HG03025 (cell line): Measurements from ENCODE around the gene COCH.

Experiments
- ATAC-seq: cut with Tn5 transposase; IDR thresholded peaks from one replicate; pipeline ENCODE4 v1.9.1; 2021; ENCODE audit warnings: mild to moderate bottlenecking, moderate library complexity; ENCODE audit not compliant: unreplicated experiment, low FRiP score

Gene COCH

DNA sequence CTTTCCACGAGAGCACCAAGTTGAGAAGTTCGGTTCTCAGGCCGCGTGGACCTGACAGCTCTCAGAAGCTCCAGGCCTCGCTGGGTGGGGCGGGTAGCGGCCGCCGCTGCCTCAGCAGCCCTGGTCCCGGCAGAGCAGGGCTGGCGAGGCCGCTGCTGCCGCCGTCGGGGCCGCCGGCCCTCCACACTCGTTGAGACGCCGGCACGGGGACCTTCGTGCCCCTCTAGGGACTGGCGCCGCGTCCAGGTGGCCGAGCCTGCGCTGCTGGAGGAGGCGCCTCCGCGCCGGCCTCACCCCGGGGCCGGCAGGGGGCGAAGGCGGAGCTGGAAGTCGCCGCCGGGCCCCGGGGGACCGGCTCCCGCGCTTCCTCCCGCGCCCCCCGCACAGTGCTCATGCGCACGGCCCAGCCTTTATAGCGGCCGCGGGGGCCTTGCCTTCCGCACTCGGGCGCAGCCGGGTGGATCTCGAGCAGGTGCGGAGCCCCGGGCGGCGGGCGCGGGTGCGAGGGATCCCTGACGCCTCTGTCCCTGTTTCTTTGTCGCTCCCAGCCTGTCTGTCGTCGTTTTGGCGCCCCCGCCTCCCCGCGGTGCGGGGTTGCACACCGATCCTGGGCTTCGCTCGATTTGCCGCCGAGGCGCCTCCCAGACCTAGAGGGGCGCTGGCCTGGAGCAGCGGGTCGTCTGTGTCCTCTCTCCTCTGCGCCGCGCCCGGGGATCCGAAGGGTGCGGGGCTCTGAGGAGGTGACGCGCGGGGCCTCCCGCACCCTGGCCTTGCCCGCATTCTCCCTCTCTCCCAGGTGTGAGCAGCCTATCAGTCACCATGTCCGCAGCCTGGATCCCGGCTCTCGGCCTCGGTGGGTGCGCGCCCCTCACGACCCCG lies at the start of gene COCH:
Gene COCH (plus strand): TSS at position 440 of the 879 bp plus-strand sequence. CDS start 380 bp downstream, at position 820.
- ATAC-seq: peak; percentile 73

DNA sequence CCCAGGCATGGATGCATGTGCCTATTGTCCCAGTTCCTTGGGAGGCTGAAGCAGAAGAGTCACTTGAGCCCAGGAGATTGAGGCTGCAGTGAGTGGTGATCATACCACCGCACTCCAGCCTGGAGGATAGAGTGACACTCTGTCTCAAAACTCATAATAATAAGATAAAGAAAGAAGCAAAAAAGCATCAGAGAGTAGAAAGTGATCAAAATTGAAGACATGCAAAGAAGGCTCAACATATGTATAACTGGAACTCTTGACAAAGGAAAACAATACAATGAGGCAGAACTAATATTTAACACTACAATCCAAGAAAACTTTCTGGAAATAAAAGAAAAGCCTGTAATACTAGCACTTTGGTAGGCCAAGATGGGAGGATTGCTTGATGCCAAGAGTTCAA lies 48.3 kb upstream of the COCH start:
- no peak for ATAC-seq

- ATAC-seq: no peak
Observed at GRCh38 chr14:30829853-30830252, 44.5 kb upstream of the COCH start.

DNA sequence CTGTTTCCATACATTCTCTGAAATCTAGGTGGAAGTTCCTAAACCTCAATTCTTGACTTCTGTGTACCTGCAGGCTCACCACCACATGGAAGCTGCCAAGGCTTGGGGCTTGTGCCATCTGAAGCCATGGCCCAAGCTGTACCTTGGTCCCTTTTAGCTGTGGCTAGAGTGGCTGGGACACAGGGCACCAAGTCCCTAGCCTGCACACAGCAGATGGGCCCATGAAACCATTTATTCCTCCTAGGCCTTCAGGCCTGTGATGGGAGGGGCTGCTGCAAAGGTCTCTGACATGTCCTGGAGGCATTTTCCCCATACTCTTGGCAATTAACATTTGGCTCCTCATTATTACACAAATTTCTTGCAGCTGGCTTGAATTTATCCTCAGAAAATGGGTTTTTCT lies 40.0 kb upstream of the COCH start:
- no peak for ATAC-seq

GRCh38 chr14:30838351-30838750 lies 36.0 kb upstream of the COCH start:
- no peak for ATAC-seq

DNA sequence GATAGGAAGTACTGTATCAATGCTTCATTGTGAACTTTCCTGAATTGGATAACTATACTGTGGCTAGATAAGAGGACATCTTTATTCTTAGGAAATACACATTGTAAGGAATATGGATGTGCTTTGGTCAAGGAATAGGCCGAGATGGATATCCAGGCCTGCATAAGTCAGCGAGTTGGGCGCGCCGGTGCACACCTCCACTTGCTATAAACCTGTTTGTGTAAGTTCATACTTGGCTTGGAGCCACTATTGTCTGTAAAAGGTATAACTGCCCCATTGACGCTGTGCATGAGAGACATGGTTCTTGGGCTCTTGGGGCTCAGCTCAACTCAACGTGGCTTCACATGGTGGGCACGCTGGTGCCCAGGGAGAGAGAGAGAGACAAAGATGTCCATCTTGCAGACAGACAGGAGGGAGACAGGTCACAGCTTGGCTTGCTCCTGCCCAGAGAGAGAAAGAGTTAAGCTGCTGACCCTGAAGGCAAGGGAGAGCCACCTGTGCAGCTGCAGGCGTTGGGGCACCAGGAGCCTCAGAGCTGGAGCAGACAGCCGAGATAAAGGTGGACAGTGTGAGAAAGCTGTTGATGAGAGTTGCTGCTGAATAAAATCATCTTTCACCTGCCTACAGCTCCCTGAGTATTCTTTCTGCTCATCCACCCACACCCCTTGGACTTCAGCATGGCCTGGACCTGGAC lies 34.1 kb upstream of the COCH start:
- no peak for ATAC-seq

GRCh38 chr14:30842431-30842830 lies 31.9 kb upstream of the COCH start:
- ATAC-seq: no peak

DNA sequence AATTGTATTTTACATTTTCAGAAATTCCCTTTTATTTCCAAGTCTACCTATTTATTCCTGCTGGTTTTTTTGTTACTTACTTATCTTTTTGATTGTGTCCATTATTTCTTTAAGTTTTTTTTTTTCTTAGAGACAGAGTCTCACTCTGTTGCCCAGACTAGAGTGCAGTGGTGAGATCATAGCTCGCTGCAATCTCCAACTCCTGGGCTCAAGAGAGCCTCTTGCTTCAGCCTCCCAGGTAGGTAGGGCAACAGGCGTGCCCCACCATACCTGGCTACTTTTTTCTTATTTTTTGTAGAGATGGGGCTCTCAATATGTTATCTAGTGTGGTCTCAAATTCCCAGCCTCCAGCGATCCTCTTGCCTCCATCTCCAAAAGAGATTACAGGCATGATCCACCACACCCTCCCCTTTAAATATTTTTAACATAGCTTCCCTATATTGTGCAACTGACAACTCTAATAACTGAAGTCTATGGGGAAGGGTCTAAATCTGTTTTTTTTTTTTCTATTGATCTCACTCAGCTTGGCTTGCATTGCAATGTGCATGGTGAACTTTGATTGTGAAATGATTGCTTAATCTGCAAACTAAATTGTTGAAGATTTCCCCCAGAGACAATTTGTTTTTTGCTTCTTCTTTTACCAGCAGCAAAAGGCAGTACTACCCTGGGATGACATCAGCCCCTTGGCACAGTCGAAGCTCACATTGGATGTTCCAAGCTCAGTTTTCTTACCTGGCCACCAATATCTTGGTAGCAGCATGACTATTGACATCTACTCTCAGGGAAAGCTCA lies 25.7 kb upstream of the COCH start:
- no peak for ATAC-seq

DNA sequence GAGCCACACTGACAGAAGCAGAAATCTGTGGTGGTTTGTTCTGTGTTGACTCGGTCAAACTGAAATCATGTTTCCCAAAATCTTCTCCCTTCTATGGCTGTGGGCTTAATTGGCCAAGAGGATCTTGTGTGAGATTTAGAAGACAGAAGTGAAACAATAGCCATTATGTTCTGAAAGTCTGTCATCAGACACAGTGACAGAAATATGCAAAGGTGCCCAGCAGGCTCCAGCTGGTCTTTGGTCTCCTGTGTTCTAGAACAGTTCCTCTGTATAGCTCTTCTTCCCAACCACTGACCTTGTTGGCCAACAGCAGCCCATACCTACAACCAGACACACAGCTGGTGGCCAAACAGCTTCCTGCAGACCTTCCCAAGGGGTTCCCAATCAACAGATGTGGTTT lies 25.0 kb upstream of the COCH start:
- ATAC-seq: peak; percentile 96

DNA sequence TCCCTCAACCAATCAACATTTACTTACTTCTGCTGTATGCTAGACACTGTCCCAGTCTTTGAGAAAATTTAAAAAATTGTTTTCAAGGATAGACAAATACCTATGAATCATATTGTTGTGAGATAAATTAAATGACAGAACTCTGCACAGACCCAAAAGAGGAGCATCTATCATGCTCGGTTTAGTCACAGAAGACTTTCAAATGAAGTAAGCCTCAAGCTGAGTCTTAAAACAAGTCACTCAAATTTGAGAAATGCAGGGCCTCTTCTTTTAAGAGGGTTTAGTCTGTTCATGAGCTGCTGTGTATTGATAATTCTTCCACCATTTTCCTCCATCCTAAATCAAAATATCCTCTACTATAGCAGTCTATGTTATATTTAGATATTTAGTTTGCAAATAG lies 24.4 kb upstream of the COCH start:
- ATAC-seq: no peak

DNA sequence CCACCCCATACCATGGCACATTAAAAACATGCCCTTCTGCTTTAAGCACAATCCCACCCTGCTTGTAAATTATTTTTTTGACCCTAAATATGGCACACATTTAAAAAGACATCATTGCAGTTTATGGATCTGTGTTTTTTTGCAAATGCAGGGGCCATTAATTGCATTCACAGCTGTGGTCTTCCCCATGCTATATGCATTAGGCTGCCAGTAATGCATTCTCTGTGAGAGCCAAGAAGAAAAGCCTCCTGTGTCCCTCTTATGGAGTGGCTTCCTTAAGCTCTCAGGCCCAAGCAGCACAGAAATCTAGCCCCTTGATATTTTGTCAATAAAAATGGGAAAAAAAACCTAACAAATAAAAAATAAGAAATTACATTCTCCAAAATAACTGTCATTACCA lies 20.4 kb upstream of the COCH start:
- ATAC-seq: no peak

DNA sequence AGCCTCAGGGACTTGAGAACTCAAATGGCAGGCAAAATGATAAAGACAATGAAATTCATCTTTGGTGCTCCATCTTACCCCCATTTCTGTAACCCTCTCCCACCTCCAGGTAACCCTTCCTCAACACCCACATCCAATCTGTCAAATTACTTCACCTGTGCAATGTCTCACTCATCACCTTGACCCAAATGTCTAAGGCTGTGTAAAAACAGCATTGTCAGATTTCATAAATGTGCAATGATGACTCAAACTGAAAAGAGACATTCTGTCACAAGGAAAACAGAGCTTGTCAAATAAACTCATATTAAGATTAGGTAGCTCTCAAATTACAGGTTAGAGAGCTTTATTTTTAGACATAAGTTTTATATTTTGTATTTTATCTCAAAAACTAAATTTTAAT lies 19.9 kb upstream of the COCH start:
- no peak for ATAC-seq

DNA sequence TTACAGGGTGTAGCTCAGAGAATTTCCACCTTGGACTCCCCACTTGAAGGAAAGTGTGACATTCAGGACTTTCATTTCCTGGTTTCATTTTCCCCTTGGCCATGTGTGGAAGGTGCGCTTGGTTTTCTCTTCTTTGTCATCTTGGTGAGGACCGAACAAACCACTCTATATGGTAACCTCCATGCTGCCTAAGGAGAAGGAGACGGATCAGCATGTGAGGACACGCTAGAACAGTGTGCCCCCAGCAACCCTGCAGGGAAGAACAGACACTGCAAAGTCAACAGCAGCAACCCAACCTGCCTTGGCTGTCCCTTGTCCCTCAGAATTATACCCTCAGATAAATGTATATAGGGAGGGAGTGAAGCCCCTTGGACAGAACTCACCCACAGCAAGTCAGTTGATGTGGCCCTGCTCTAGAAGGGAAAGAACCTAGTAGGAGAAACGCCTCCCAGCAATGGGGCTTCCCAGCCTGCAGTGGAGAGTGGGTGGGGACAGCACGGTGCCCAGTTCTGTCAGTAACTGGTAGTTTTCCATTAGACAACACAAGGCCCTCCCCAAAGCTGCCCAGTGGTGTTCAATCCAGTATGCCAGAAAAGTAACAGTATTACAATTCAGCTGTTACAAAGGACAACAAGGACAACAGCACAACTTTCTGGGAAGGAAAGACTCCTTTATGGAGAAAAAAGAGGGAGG lies 18.9 kb upstream of the COCH start:
- peak; percentile 50 for ATAC-seq

DNA sequence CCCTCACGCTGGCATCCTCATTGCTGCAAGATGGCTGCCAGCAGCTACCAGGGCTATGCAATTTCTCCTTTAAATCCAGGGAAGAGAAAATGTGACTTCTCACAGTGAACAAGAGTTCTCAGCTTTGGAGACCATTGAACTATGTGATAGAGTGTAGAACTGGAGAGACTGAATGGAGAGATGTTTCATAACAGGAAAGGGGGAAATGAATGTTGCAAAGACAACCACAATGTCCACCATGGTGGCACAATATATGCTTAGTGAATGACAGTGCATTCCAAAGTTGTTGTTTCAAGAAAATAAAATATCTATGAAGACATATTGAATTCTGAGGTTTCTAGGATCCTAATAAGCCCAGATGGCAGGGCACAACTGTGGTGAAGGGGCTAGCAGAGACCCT lies 13.2 kb upstream of the COCH start:
- no peak for ATAC-seq

- no peak for ATAC-seq
Observed at GRCh38 chr14:30864934-30865333, 9.4 kb upstream of the COCH start.

GRCh38 chr14:30868736-30869135 lies 5.6 kb upstream of the COCH start:
- no peak for ATAC-seq

DNA sequence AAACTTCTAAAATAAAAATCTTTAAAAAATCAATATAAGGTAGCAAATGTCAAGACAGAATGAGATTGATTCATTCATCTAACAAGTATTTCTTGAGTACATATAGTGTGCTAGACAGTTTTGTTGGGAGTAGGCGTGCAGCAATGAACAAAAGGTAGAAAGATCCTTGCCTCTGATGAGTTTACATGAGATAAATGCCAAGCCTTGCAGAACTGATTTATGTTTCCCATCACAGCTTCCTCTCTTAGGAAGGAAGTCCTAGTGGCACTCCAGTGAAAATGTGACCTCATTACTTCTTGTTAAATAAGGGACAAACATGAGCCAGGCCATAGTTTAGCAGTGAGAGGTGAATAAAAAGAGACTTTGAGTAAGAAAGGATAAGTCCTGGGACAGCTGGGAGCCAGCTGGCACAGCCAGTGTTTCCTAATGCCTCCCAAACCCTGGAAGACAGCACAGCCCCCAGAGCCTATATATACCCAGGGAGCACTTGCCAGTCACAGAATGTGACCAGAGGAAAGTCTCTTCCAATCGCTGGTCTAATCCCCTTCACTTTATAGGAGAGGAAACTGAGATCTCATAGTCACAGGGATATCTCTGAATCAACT lies 4.7 kb upstream of the COCH start:
- no peak for ATAC-seq

GRCh38 chr14:30872602-30873001 lies 1.8 kb upstream of the COCH start:
- ATAC-seq: no peak

DNA sequence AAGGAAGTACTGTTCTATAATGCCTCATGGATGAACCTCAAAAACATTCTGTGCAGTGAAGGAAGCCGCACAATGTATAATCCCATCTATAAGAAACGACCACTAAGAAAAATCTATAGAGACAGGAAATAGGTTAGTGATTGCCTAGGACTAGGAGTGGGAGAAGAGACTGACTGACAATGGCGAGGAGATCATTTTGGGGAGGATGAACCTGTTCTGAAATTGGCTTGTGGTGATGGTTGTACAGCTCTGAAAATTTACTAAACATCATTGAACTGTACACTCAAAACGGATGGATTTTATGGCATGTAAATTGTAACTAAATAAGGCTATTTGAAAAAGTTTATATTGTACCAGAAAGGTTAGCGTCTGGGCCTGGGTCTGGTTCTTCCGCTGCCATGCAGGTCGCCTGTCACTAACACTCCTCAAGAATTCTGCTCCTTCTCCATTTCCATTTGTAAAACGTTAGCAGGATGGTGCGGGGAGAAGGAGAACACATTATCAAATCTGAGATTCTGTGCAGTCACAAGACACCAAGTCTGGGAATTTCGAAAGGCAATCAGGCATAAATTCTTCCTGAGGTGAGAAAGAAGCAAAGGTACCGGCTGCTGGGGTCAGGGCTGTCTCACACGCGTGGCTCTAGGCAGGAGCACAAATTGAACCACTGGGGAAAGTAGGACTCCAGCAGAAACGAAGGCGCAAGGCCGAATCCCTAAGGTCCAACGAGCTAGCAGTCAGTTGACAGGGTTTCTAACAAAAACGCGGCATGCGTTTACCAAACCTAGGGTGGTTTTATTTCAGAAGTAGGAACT lies 845 bp upstream of the COCH start:
- ATAC-seq: no peak
